RWPE2 (cell line): ENCODE measurements around the gene TNN.

Experiments
- ATAC-seq: fragments of 200-7000 bp; cut with Tn5 transposase; 3 replicates; pipeline ENCODE4 v1.9.1; 2021; ENCODE audit warnings: low read depth
- DNase-seq: peaks from one replicate; pipeline ENCODE4 v3.0.0-alpha.2; 2020; ENCODE audit warnings: low spot score
- H3K27ac ChIP-seq: fragments of 450-650 bp; 2 replicates; pipeline ENCODE4 v1.5.1; 2017; ENCODE audit warnings: mild to moderate bottlenecking; ENCODE audit not compliant: poor library complexity, severe bottlenecking
- H3K27me3 ChIP-seq: fragments of 250-450 bp; sonication (Bioruptor Pico); 2 replicates; pipeline ENCODE4 v1.5.1; 2021; ENCODE audit warnings: mild to moderate bottlenecking, moderate library complexity; ENCODE audit not compliant: insufficient read depth, poor library complexity, severe bottlenecking
- H3K36me3 ChIP-seq: fragments of 250-450 bp; sonication (Bioruptor Pico); 2 replicates; pipeline ENCODE4 v1.5.1; 2020; ENCODE audit warnings: low read depth, mild to moderate bottlenecking, moderate library complexity
- H3K4me1 ChIP-seq: fragments of 250-450 bp; sonication (Bioruptor Pico); 2 replicates; pipeline ENCODE4 v1.5.1; 2021; ENCODE audit warnings: mild to moderate bottlenecking, moderate library complexity; ENCODE audit not compliant: insufficient read depth, poor library complexity, severe bottlenecking
- H3K4me3 ChIP-seq: fragments of 250-450 bp; sonication (Bioruptor Pico); 2 replicates; pipeline ENCODE4 v1.5.1; 2021; ENCODE audit warnings: mild to moderate bottlenecking, moderate library complexity; ENCODE audit not compliant: severe bottlenecking
- H3K9me3 ChIP-seq: fragments of 250-450 bp; sonication (Bioruptor Pico); 2 replicates; pipeline ENCODE4 v1.5.1; 2021; ENCODE audit warnings: mild to moderate bottlenecking, moderate library complexity; ENCODE audit not compliant: severe bottlenecking
- CTCF ChIP-seq: fragments of 450-650 bp; IDR thresholded peaks from one replicate; pipeline ENCODE4 v1.5.1; 2017; ENCODE audit warnings: mild to moderate bottlenecking, moderate library complexity; ENCODE audit not compliant: poor library complexity, severe bottlenecking

TNN gene

DNA sequence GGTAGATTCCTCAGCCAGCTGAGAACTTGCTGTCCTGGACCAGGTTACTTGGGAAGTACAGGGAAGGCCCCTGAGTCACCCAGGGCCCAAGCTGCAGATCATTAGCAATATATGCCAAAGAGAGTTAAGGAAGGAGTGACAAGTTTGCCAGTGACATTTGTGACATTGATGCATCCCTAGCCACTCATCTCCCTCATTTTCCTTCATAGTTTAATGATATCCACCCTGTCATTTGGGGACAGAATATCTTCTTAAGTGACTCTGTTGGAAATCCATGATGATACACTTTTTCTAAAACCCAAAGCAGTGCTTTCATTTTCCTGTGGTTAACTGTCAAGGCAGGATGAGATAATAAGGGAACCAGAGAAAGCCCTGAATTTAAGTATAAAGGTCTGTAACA lies 3.2 kb downstream of the TNN start:
- no peaks in the 10 kb centered on the region for H3K9me3 ChIP-seq
- no peak for DNase-seq
- TF ChIP-seq CTCF: no peak
- no peaks in the 10 kb centered on the region for H3K36me3 ChIP-seq
- H3K4me1 ChIP-seq: no peaks in the 10 kb centered on the region
- ATAC-seq: no peak
- peaks cover 2% of the 10 kb centered on the region for H3K27me3 ChIP-seq
- no peak overlapping the region for H3K27ac ChIP-seq
- H3K4me3 ChIP-seq: no peak overlapping the region

GRCh38 chr1:175071276-175071943 lies 3.8 kb downstream of the TNN start:
- no peaks in the 10 kb centered on the region for H3K36me3 ChIP-seq
- ATAC-seq: no peak
- H3K9me3 ChIP-seq: no peaks in the 10 kb centered on the region
- DNase-seq: no peak
- no peaks in the 10 kb centered on the region for H3K4me1 ChIP-seq
- no peak overlapping the region for H3K27ac ChIP-seq
- TF ChIP-seq CTCF: no peak
- no peaks in the 10 kb centered on the region for H3K27me3 ChIP-seq
- H3K4me3 ChIP-seq: no peak overlapping the region

DNA sequence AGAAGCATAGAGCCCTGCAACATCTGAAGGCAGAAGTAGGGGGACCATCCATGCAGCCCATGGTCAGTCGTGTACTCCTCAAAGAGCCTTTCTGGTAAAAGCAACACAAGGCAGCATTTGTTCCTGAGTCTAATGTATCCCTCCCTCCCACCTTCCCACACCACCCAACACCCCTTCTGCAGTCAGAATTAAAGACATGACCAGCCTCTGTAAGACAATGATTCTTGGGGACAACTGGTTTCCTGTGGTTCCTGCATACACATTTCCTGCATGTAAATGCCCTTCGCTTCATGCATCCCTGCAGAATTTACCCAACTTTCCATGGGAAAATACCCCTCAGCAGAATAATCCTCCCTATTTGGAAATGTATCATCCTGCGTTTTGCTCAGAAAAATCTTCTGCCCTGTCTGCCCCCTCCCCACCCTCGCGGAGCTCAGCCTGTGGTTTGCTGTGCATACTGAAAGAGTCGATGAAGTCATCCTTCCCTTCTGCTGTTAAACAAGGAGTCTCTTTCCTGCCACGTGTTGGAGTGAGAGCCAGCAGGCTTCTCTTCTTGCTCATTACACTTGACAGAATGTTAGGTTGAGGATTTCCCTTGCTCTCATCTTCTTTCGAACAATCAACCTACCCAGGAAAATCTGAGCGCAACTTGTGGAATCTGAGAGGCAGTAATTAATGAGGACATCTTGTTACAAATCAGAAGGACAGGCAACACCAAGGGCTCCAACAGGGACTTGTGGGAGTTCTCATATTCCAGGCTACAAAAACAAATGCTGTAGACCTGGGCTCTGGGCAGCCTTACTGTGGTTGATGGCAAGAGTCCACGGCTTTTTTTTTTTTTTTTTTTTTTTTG lies 4.7 kb downstream of the TNN start:
- Histone ChIP-seq H3K27me3 (no peaks in the 10 kb centered on the region), H3K9me3 (no peaks in the 10 kb centered on the region), H3K27ac (no peak overlapping the region), H3K4me1 (no peaks in the 10 kb centered on the region), H3K36me3 (no peaks in the 10 kb centered on the region), H3K4me3 (no peak overlapping the region)
- ATAC-seq (peak; percentile 55; the same call in 2 of the 3 replicates), DNase-seq (no peak)
- TF ChIP-seq CTCF: no peak

GRCh38 chr1:175073061-175073460 lies 5.4 kb downstream of the TNN start:
- Histone ChIP-seq H3K36me3 (no peaks in the 10 kb centered on the region), H3K4me1 (no peaks in the 10 kb centered on the region), H3K27me3 (no peaks in the 10 kb centered on the region), H3K4me3 (no peak overlapping the region), H3K27ac (no peak overlapping the region), H3K9me3 (no peaks in the 10 kb centered on the region)
- ATAC-seq: no peak
- DNase-seq: no peak
- no peak for TF ChIP-seq CTCF

DNA sequence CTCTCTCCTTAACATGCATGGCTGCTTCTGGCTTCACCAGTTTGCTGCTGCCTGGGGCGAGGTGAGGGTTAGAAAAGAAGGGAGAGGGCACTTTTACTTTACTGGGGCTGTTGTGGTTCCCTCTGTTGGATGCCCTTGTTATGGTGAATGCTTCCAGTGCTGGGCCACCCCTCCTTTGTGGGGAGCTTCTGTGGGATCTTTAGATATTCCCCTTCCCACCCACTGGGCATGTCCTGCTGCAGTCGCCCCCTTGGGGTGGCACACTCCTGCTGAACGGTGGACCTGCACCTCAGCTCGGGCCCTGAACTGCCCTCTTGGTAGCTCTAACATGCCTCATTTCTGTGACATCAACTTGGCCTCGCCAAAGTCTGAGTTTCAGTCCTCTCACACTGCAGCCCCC lies 6.0 kb downstream of the TNN start:
- DNase-seq: no peak
- Histone ChIP-seq H3K4me3 (no peak overlapping the region), H3K27me3 (no peaks in the 10 kb centered on the region), H3K9me3 (no peaks in the 10 kb centered on the region), H3K36me3 (no peaks in the 10 kb centered on the region), H3K27ac (no peak overlapping the region), H3K4me1 (no peaks in the 10 kb centered on the region)
- no peak for ATAC-seq
- TF ChIP-seq CTCF: no peak
